Measurements from ENCODE around the gene MN1.

Gene MN1

DNA sequence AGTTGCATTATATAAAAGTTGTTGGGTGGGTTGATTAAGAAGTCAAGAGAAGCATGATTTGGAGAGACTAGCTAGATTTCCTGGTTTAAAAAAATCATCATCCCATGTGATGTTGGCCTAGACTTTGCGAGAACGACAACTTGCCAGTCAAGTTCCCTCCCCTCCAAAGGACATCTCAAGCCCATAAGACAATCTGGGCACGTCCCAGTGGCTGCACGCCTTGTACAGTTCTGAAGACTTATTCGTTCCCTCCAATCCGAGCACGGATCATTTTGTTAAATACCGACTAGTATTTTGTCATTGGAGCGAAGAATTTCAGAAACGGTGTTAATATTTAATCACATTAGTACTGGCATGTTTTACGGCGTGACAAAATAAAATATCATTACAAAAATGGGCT lies 8.0 kb downstream of the MN1 start:
- Histone ChIP-seq H3K36me3 (ENCODE audit: control insufficient read depth, insufficient read depth, low read length) (no peaks in the 10 kb centered on the region), H4K5ac (ENCODE audit: low read length) (no peak overlapping the region), H2BK15ac (replicated peaks; ENCODE audit: low read depth) (no peak overlapping the region), H3K9ac (ENCODE audit: low read length) (no peak overlapping the region), H2BK5ac (ENCODE audit: low read length) (no peak overlapping the region), H3K27me3 (ENCODE audit: insufficient read depth, low read length, poor library complexity) (peaks cover 28% of the 10 kb centered on the region), H3K4ac (ENCODE audit: low read depth, low read length) (no peak overlapping the region), H3K4me3 (ENCODE audit: low read length) (no peak overlapping the region), H3K79me2 (ENCODE audit: control insufficient read depth, insufficient read depth, low read length) (no peaks in the 10 kb centered on the region), H3K4me1 (ENCODE audit: control insufficient read depth, low read depth, low read length) (peaks cover 9% of the 10 kb centered on the region), H3K79me1 (ENCODE audit: low read length) (no peaks in the 10 kb centered on the region), H4K8ac (ENCODE audit: low read depth, low read length) (no peak overlapping the region), H2AK5ac (ENCODE audit: low read length) (no peak overlapping the region), H2BK120ac (ENCODE audit: low read depth, low read length) (no peak overlapping the region), H3K4me2 (ENCODE audit: low read length) (no peak overlapping the region), H3K27ac (ENCODE audit: low read depth, low read length) (no peak overlapping the region), H3K23ac (ENCODE audit: low read length) (no peak overlapping the region), H3K56ac (ENCODE audit: low read length) (no peak overlapping the region), H3K18ac (ENCODE audit: low read length) (no peak overlapping the region)
- no CpG with 5 or more reads among the region's 12 CpGs for WGBS (ENCODE audit: extremely low coverage, insufficient coverage, low lambda C conversion rate)
- no peak for DNase-seq

DNA sequence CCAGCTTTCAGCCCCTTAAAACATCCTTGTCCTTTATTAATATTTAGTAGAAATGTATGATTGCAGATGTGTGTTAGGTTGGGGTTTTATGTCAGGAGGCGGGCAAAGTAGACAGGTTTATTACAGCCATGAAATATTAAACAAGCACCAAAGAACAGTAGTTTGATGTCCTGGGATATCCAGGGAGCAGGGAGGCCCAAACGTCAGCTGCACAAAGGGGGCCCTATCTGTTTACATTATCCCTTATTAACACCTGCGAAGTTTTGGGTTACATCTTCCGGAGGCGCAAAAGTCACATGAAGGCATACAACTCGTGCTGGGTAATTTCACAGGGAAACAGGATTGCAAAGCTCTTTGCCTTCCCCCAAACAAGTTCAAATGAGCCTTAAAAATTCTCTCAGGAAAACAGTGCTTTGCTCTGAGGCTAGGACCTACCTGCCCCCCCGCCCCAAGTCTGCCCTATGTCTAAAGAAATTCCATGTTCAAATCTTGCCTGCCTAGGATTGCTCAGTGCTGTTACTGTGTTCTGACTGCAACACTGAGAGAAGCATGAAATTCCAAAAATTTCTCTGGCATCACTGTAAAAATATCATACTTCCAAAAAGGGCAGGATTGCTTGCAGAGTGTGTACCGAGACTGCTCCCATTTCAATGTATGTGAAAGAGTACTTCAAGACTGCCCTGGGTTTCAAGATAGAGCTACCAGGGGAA lies 8.9 kb downstream of the MN1 start:
- Histone ChIP-seq H3K36me3 (ENCODE audit: control insufficient read depth, insufficient read depth, low read length) (no peaks in the 10 kb centered on the region), H3K4me3 (ENCODE audit: low read length) (no peak overlapping the region)
- no CpG with 5 or more reads among the region's 8 CpGs for WGBS (ENCODE audit: extremely low coverage, insufficient coverage, low lambda C conversion rate)

DNA sequence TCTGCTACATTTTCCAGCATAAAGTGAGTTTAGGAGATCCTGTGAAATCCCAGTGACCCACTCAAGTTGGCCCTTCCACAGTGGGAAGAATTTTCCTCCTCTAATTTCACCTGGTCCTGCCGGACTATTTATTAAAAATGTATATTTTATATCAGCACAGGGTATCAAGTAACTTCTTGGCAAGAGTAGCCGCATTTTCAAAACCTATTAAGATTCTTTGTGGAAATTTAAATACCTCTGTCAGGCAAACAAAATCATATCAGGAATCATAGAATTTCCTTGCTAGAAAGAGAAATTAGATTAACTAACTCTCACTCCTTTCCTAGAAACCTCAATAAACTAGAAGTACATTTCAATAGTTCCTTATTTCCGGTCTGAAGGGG lies 9.7 kb downstream of the MN1 start:
- H3K18ac ChIP-seq (ENCODE audit: low read length), result no peak overlapping the region
- no peaks in the 10 kb centered on the region for H3K79me2 ChIP-seq (ENCODE audit: control insufficient read depth, insufficient read depth, low read length)
- H3K27ac ChIP-seq (ENCODE audit: low read depth, low read length), result no peak overlapping the region
- H2BK5ac ChIP-seq (ENCODE audit: low read length), result no peak overlapping the region
- DNase-seq, result no peak
- H3K27me3 ChIP-seq (ENCODE audit: insufficient read depth, low read length, poor library complexity), result peaks cover 11% of the 10 kb centered on the region
- H4K8ac ChIP-seq (ENCODE audit: low read depth, low read length), result no peak overlapping the region
- no peak overlapping the region for H3K9ac ChIP-seq (ENCODE audit: low read length)
- no peak overlapping the region for H3K4me2 ChIP-seq (ENCODE audit: low read length)
- peaks cover 9% of the 10 kb centered on the region for H3K4me1 ChIP-seq (ENCODE audit: control insufficient read depth, low read depth, low read length)
- no peak overlapping the region for H3K56ac ChIP-seq (ENCODE audit: low read length)
- H4K5ac ChIP-seq (ENCODE audit: low read length), result no peak overlapping the region
- WGBS (ENCODE audit: extremely low coverage, insufficient coverage, low lambda C conversion rate), result no CpG with 5 or more reads among the region's 3 CpGs
- H3K4me3 ChIP-seq (ENCODE audit: low read length), result no peak overlapping the region
- no peak overlapping the region for H3K23ac ChIP-seq (ENCODE audit: low read length)
- H3K36me3 ChIP-seq (ENCODE audit: control insufficient read depth, insufficient read depth, low read length), result no peaks in the 10 kb centered on the region
- H2BK120ac ChIP-seq (ENCODE audit: low read depth, low read length), result no peak overlapping the region
- H2AK5ac ChIP-seq (ENCODE audit: low read length), result no peak overlapping the region
- H3K79me1 ChIP-seq (ENCODE audit: low read length), result no peaks in the 10 kb centered on the region
- no peak overlapping the region for H2BK15ac ChIP-seq (replicated peaks; ENCODE audit: low read depth)
- H3K4ac ChIP-seq (ENCODE audit: low read depth, low read length), result no peak overlapping the region

More for the DNA sequence above, 8.9 kb downstream of the MN1 start:
- H3K27ac ChIP-seq (ENCODE audit: low read depth, low read length), result no peak overlapping the region
- no peak overlapping the region for H2BK5ac ChIP-seq (ENCODE audit: low read length)
- H3K27me3 ChIP-seq (ENCODE audit: insufficient read depth, low read length, poor library complexity), result peaks cover 19% of the 10 kb centered on the region
- H3K9ac ChIP-seq (ENCODE audit: low read length), result no peak overlapping the region
- H3K4ac ChIP-seq (ENCODE audit: low read depth, low read length), result no peak overlapping the region
- H4K8ac ChIP-seq (ENCODE audit: low read depth, low read length), result no peak overlapping the region
- peaks cover 9% of the 10 kb centered on the region for H3K4me1 ChIP-seq (ENCODE audit: control insufficient read depth, low read depth, low read length)
- H3K79me2 ChIP-seq (ENCODE audit: control insufficient read depth, insufficient read depth, low read length), result no peaks in the 10 kb centered on the region
- H3K4me2 ChIP-seq (ENCODE audit: low read length), result no peak overlapping the region
- no peak overlapping the region for H2BK120ac ChIP-seq (ENCODE audit: low read depth, low read length)
- no peak overlapping the region for H2BK15ac ChIP-seq (replicated peaks; ENCODE audit: low read depth)
- no peak overlapping the region for H4K5ac ChIP-seq (ENCODE audit: low read length)
- no peak overlapping the region for H2AK5ac ChIP-seq (ENCODE audit: low read length)
- no peak overlapping the region for H3K56ac ChIP-seq (ENCODE audit: low read length)
- H3K18ac ChIP-seq (ENCODE audit: low read length), result no peak overlapping the region
- no peak overlapping the region for H3K23ac ChIP-seq (ENCODE audit: low read length)
- DNase-seq, result no peak
- no peaks in the 10 kb centered on the region for H3K79me1 ChIP-seq (ENCODE audit: low read length)

DNA sequence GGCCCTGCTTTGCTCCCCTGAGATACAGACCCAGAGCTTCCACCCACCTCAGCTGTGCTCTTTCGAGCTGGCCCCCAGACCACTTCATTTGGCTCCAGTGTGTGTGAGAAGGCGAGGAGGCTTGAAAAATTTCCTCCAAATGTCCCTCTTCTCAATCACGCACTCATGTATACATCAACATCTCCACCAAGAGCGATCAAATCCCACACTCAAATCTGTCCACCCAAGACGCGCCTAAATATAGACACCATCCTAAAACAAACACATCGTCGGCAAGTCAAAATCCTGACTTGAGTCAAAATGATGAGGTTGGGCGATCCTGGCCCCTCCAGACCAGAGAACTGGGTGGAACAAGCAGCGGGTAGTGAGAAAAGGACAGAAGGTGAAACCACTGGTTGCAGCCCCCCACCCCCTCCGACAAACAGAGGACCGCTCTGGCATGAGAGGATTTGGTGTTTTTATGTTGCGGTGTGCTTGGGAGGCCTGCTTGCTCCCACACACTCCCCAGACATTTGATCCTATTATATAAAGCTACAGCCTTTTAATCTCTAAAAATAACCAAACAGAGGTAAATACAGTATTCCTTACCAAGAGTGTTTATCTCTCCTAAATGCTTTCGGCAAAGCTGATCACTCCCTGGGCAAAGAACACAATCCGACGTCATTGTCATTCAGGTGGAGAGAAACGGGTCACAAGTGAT lies 10.2 kb downstream of the MN1 start:
- Histone ChIP-seq H2AK5ac (ENCODE audit: low read length) (no peak overlapping the region), H3K4me3 (ENCODE audit: low read length) (no peak overlapping the region), H3K4me2 (ENCODE audit: low read length) (no peak overlapping the region), H4K5ac (ENCODE audit: low read length) (no peak overlapping the region), H3K27me3 (ENCODE audit: insufficient read depth, low read length, poor library complexity) (peaks cover 6% of the 10 kb centered on the region), H3K9ac (ENCODE audit: low read length) (peak overlapping the region; percentile 20), H2BK5ac (ENCODE audit: low read length) (no peak overlapping the region), H4K8ac (ENCODE audit: low read depth, low read length) (no peak overlapping the region), H3K4me1 (ENCODE audit: control insufficient read depth, low read depth, low read length) (peaks cover 9% of the 10 kb centered on the region), H2BK15ac (replicated peaks; ENCODE audit: low read depth) (no peak overlapping the region), H3K79me1 (ENCODE audit: low read length) (no peaks in the 10 kb centered on the region), H3K4ac (ENCODE audit: low read depth, low read length) (no peak overlapping the region), H3K36me3 (ENCODE audit: control insufficient read depth, insufficient read depth, low read length) (no peaks in the 10 kb centered on the region), H3K18ac (ENCODE audit: low read length) (no peak overlapping the region), H3K79me2 (ENCODE audit: control insufficient read depth, insufficient read depth, low read length) (no peaks in the 10 kb centered on the region), H3K27ac (ENCODE audit: low read depth, low read length) (no peak overlapping the region), H3K23ac (ENCODE audit: low read length) (no peak overlapping the region), H2BK120ac (ENCODE audit: low read depth, low read length) (no peak overlapping the region), H3K56ac (ENCODE audit: low read length) (peak overlapping the region; percentile 31)
- no peak for DNase-seq
- no CpG with 5 or more reads among the region's 17 CpGs for WGBS (ENCODE audit: extremely low coverage, insufficient coverage, low lambda C conversion rate)

DNA sequence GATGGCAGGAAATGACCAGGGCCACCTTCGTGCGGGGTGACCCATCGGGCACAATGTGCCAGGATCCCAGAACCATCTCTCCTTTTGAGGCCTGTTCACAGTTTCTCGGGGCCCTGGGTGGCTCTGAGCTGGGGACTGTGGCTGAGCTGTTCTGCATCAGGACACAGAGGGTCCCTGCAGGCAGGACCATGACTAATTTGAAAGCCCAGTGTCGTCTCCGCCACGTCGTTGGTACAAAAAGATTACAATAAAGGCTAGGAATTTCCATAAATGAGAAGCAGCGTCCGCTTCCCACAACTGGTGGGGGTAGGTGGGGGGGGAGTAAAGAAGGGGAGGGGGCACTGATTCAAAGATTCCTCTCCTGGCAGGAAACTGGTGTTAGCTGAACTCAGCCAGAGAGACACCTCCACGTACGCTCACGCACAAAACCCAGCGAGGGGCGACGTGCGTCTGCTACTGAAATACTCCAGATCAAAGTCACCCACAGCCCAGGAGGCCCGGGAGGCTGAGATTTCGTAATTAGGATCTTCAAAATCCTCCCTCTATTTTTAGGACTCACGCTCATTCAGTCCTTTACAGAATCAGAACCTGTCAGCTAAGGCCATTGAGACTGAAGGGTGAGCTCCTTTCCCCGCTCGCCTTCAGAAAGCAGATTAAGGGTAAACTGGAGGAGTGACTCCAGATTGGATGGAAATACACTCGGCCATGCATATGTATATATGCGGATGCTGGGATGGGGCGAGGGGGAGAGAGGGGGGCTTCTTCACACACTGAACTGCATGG lies 11.0 kb downstream of the MN1 start:
- DNase-seq, result no peak
- Histone ChIP-seq H2AK5ac (ENCODE audit: low read length) (no peak overlapping the region), H2BK15ac (replicated peaks; ENCODE audit: low read depth) (no peak overlapping the region), H4K8ac (ENCODE audit: low read depth, low read length) (no peak overlapping the region), H3K4ac (ENCODE audit: low read depth, low read length) (no peak overlapping the region), H3K79me1 (ENCODE audit: low read length) (no peaks in the 10 kb centered on the region), H3K4me2 (ENCODE audit: low read length) (no peak overlapping the region), H3K56ac (ENCODE audit: low read length) (peak overlapping the region; percentile 31), H3K79me2 (ENCODE audit: control insufficient read depth, insufficient read depth, low read length) (no peaks in the 10 kb centered on the region), H2BK120ac (ENCODE audit: low read depth, low read length) (no peak overlapping the region), H3K23ac (ENCODE audit: low read length) (no peak overlapping the region), H3K4me3 (ENCODE audit: low read length) (no peak overlapping the region), H3K36me3 (ENCODE audit: control insufficient read depth, insufficient read depth, low read length) (no peaks in the 10 kb centered on the region), H3K27me3 (ENCODE audit: insufficient read depth, low read length, poor library complexity) (peaks cover 2% of the 10 kb centered on the region), H4K5ac (ENCODE audit: low read length) (no peak overlapping the region), H3K18ac (ENCODE audit: low read length) (no peak overlapping the region), H2BK5ac (ENCODE audit: low read length) (no peak overlapping the region), H3K9ac (ENCODE audit: low read length) (peak overlapping the region; percentile 20), H3K27ac (ENCODE audit: low read depth, low read length) (no peak overlapping the region), H3K4me1 (ENCODE audit: control insufficient read depth, low read depth, low read length) (peaks cover 9% of the 10 kb centered on the region)
- WGBS (ENCODE audit: extremely low coverage, insufficient coverage, low lambda C conversion rate), result no CpG with 5 or more reads among the region's 25 CpGs
